Activated CD4-positive, alpha-beta T cell treated with anti-CD3 and anti-CD28 coated beads for 36 hours (primary cell): ENCODE results near the gene RPL35. TPM values are rescaled to one million over a fixed set of nuclear protein-coding genes. Genes with fewer than 3 reads are reported as not detected.

Source experiments
- ATAC-seq: fragments of 200-7000 bp; cut with Tn5 transposase; one replicate; pipeline ENCODE4 v1.10.0; 2021; ENCODE audit warnings: mild to moderate bottlenecking, moderate library complexity
- CTCF ChIA-PET: fragments of 350-600 bp; sonication (Branson Sonifier 250); formaldehyde crosslinking; loops from one replicate; lab custom pipeline; 2021; ENCODE audit warnings: antibody characterized with exemption; lab: Charles Lee
- POLR2A ChIA-PET: fragments of 350-600 bp; sonication (Branson Sonifier 250); formaldehyde crosslinking; loops from one replicate; lab custom pipeline; 2021; ENCODE audit warnings: antibody characterized with exemption, inconsistent platforms; lab: Charles Lee
- DNase-seq: peaks from one replicate; pipeline ENCODE4 v3.0.0-alpha.2; 2020
- H3K27ac Mint-ChIP-seq: one replicate; pipeline ENCODE4 v1.8.0; 2021; ENCODE audit warnings: mixed read lengths
- H3K27me3 Mint-ChIP-seq: one replicate; pipeline ENCODE4 v1.8.0; 2021; ENCODE audit warnings: mixed read lengths
- H3K36me3 Mint-ChIP-seq: one replicate; pipeline ENCODE4 v1.8.0; 2021; ENCODE audit warnings: low read depth, mixed read lengths
- H3K4me1 Mint-ChIP-seq: one replicate; pipeline ENCODE4 v1.8.0; 2021; ENCODE audit warnings: mixed read lengths
- H3K4me3 Mint-ChIP-seq: one replicate; pipeline ENCODE4 v1.8.0; 2021; ENCODE audit warnings: mild to moderate bottlenecking, moderate library complexity, mixed read lengths
- H3K9me3 Mint-ChIP-seq: one replicate; pipeline ENCODE4 v1.8.0; 2021; ENCODE audit warnings: low read depth, mixed read lengths
- intact Hi-C, 2 experiments: fragments of 100-400 bp; cut with DNase I in 1 of 2; cut with micrococcal nuclease in 1 of 2; formaldehyde crosslinking; loops; one replicate each; pipeline versions ENCODE4 v1.14.2 to v1.15.1; 2022 to 2024; cut with DNase I, micrococcal nuclease
- total RNA-seq, 2 experiments: library from RNA; stranded (reverse); gene quantifications; one replicate each; pipeline ENCODE4 v1.2.3, GENCODE V29; 2021

Gene RPL35
- total RNA-seq, 2 experiments from 2014 or later = 2,227 to 2,561 TPM

DNA sequence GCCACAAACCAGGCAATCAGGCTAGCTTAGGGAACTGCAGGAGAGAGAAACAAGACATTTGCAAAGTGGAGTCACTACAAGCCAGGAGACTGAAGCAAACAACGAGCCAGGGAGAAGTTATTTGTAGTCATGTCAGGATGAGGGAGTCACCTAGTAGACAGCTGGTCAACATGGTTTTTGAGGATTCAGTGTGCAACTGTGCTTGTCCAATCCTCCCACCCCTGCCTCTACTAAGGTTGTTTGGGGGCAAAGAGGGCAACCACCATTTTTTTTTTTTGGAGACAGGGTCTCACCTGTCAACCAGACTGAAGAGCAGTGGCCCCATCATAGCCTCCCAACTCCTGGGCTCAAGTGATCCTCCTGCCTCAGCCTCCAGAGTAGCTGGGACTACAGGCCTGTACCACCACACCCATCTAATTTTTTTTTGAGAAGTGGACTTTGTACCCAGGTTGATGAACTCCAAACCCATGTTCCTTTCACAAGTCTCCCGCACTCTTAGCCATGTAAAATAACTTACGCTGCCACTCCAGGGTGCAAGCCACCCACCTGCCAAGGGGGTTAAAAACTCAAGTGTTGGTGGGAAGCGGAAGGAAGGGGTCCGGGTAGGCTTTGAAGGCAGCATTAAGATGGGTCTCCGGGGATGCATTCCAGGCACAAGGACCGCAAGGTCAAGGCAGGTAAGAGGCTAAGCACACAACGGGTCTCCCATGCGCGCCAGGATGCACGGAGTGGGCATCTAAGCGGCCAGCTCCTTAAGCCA lies 995 bp downstream of the RPL35 start:
- intact Hi-C loops = loop anchor here in 1 of 2 experiments (5.0 to 10.0 kb wide), 3 partner anchors 844 to 1947 kb away; partner anchors contain the start of genes MAPKAP1 and ZBTB43
- H3K36me3 Mint-ChIP-seq = peaks cover 47% of the 10 kb centered on the region
- H3K27me3 Mint-ChIP-seq = no peaks in the 10 kb centered on the region
- DNase-seq = no peak
- H3K4me3 Mint-ChIP-seq = peak overlapping the region; percentile 95
- no peaks in the 10 kb centered on the region for H3K9me3 Mint-ChIP-seq
- CTCF ChIA-PET = interaction anchor here (1.6 to 2.6 kb wide), 4 partner anchors 8 to 90 kb away, joined by 6 to 19 read pairs (median 7); partner anchors contain the start of genes NR6A1 and WDR38
- ATAC-seq = no peak
- POLR2A ChIA-PET = interaction anchor here (0.5 to 2.7 kb wide), 11 partner anchors 7 to 380 kb away, joined by 3 to 33 read pairs (median 3); partner anchors contain the start of genes HSPA5, NR6A1 and WDR38
- H3K4me1 Mint-ChIP-seq = peaks cover 46% of the 10 kb centered on the region
- H3K27ac Mint-ChIP-seq = peak overlapping the region; percentile 95

- Mint-ChIP-seq H3K27me3 (no peaks in the 10 kb centered on the region), H3K36me3 (peaks cover 47% of the 10 kb centered on the region), H3K9me3 (no peaks in the 10 kb centered on the region), H3K4me3 (peak overlapping the region; percentile 95), H3K4me1 (peaks cover 46% of the 10 kb centered on the region), H3K27ac (peak overlapping the region; percentile 95)
- intact Hi-C loops = loop anchor here in 1 of 2 experiments (5.0 to 10.0 kb wide), 3 partner anchors 845 to 1947 kb away; partner anchors contain the start of genes MAPKAP1 and ZBTB43
- CTCF ChIA-PET = interaction anchor here (1.6 kb wide), 1 partner anchor 86 kb away, joined by 6 read pairs; no protein-coding TSS in a partner anchor
- POLR2A ChIA-PET = interaction anchor here (0.5 to 2.7 kb wide), 4 partner anchors 10 to 369 kb away, joined by 3 to 33 read pairs (median 4); partner anchors contain the start of gene NR6A1
- no peak for DNase-seq
- ATAC-seq = no peak
Measured at GRCh38 chr9:124859803-124860581, 1.8 kb downstream of the RPL35 start.

DNA sequence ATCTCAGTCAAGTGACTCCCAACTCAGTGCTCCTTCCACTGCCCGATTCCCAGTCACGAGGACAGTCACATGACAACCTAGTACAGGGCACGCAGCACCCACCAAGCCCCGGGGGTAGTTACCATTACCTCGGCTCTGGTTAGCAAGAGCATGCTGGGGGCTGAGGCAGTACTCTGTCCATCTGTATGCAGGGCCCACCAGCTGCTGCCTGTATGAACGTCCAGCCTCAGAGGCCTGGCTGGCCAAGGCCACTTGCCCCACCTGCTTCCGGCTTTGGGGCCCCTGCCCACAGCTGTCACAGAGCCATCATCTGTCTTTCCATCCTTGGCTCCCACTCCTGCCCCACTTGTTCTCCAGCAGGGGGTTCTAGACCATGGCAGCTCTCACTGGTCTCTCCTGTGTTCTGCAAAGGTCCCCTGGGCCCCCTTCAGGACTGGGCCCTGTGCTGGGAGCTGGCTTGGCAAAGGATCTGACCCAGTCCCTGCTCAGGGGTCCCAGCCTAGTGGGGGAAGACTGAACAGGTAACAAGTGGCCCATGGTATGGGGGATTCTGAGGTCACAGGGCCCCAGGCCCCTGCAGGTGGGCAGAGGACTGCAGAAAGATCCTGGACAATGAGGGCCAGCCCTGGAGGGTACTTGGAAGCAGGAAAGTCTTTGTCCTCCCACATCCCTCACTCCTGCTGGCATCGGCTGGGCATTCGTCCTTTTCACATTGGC lies 3.3 kb downstream of the RPL35 start:
- H3K9me3 Mint-ChIP-seq = no peaks in the 10 kb centered on the region
- CTCF ChIA-PET = interaction anchor here (0.9 kb wide), 1 partner anchor 83 kb away, joined by 7 read pairs; no protein-coding TSS in a partner anchor

DNA sequence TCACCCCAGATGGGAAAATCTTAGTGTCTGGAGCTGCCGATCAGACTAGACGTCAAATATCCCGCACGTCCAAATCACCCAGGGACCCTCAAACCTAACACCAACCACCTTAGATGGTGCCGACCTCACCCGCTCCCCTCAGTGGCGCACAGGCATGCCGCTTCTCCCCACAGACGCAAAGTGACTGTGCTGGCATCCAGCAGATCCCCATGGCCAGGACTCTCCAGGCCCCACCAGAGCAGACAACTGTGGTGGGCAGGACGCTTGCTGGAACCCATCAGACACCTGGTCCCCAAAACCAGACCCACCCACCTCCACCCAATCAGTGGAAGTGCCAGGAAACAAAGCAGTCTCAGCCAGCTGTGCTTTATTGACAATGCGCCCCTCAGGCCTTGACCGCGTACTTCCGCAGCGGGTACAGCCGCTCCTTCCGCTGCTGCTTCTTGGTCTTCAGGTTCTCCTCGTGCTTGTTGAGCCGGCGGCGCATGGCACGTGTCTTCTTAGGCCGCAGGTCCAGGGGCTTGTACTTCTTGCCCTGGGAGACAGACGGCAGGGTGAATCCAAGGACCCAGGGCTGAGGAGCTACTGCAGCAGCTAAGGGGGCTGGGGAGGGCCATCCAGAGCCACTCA lies 4.1 kb downstream of the RPL35 start:
- Mint-ChIP-seq H3K4me1 (peaks cover 46% of the 10 kb centered on the region), H3K9me3 (no peaks in the 10 kb centered on the region), H3K36me3 (peaks cover 47% of the 10 kb centered on the region), H3K27ac (peak overlapping the region; percentile 25), H3K4me3 (no peak overlapping the region), H3K27me3 (no peaks in the 10 kb centered on the region)
- intact Hi-C loops = no loop called here
- CTCF ChIA-PET = interaction anchor here (8.5 kb wide), 1 partner anchor 84 kb away, joined by 260 read pairs; the partner anchor contains the start of genes NR6A1 and OLFML2A
- ATAC-seq (no peak), DNase-seq (no peak)
- POLR2A ChIA-PET = interaction anchor here (1.5 kb wide), 1 partner anchor 12 kb away, joined by 5 read pairs; no protein-coding TSS in a partner anchor

More for the DNA sequence above, 3.3 kb downstream of the RPL35 start:
- ATAC-seq (no peak), DNase-seq (no peak)
- POLR2A ChIA-PET = interaction anchor here (0.6 to 1.5 kb wide), 3 partner anchors 11 to 83 kb away, joined by 4 to 5 read pairs (median 4); partner anchors contain the start of gene GOLGA1
- Mint-ChIP-seq H3K4me3 (peak overlapping the region; percentile 95), H3K27me3 (no peaks in the 10 kb centered on the region), H3K27ac (peak overlapping the region; percentile 58), H3K4me1 (peaks cover 42% of the 10 kb centered on the region), H3K36me3 (peaks cover 47% of the 10 kb centered on the region)
- intact Hi-C loops = no loop called here

GRCh38 chr9:124855944-124856765 lies 5.6 kb downstream of the RPL35 start:
- Mint-ChIP-seq H3K36me3 (peaks cover 44% of the 10 kb centered on the region), H3K27ac (no peak overlapping the region), H3K27me3 (peaks cover 3% of the 10 kb centered on the region), H3K9me3 (no peaks in the 10 kb centered on the region), H3K4me3 (no peak overlapping the region), H3K4me1 (peaks cover 43% of the 10 kb centered on the region)
- DNase-seq (peak; percentile 56), ATAC-seq (no peak)
- ChIA-PET POLR2A (interaction anchor here (0.6 to 3.0 kb wide), 5 partner anchors 14 to 347 kb away, joined by 3 to 14 read pairs (median 5); no protein-coding TSS in a partner anchor), CTCF (interaction anchor here (0.7 to 8.5 kb wide), 6 partner anchors 16 to 385 kb away, joined by 3 to 260 read pairs (median 4); partner anchors contain the start of genes HSPA5, NR6A1 and OLFML2A)
- intact Hi-C loops = no loop called here

DNA sequence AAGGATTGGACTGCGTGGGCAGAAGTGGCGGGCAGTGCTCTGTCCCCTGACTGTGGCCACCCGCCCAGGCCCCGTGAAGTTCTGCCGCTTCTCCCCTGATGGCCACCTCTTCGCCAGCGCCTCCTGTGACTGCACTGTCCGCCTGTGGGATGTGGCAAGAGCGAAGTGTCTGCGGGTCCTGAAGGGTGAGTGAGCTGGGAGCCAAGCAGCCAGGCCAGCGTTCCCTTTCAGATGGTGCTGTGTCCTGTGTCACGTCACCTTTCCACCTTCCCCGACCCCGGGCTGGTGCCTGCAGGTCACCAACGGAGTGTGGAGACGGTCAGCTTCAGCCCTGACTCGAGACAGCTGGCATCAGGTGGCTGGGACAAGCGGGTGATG lies 6.2 kb downstream of the RPL35 start:
- Mint-ChIP-seq H3K27ac (no peak overlapping the region), H3K4me1 (peaks cover 42% of the 10 kb centered on the region), H3K36me3 (peaks cover 38% of the 10 kb centered on the region), H3K27me3 (peaks cover 5% of the 10 kb centered on the region), H3K9me3 (no peaks in the 10 kb centered on the region), H3K4me3 (no peak overlapping the region)
- DNase-seq (no peak), ATAC-seq (no peak)
- intact Hi-C loops = no loop called here
- CTCF ChIA-PET = interaction anchor here (0.7 to 8.5 kb wide), 6 partner anchors 16 to 144 kb away, joined by 3 to 260 read pairs (median 4); partner anchors contain the start of genes NR6A1 and OLFML2A
- POLR2A ChIA-PET = interaction anchor here (0.9 to 3.0 kb wide), 3 partner anchors 14 to 87 kb away, joined by 3 to 14 read pairs (median 8); no protein-coding TSS in a partner anchor

DNA sequence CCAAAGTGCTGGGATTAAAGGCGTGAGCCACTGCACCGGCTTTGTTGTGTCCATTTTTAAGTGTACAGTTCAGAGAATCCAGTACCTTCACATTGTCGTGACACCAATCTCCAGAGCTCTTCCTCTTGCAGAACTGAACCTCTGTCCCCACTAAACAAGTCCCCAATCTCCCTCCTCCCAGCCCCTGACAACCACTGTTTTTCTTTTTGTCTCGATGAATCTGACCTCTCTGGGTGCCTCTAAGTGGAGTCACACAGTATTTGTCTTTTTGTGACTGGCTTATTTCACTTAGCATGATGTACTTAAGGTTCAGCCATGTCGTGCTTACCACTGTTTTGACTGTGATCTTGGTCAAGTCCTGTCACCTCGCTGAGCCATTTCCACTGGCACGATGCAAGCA lies 6.9 kb downstream of the RPL35 start:
- Mint-ChIP-seq H3K4me3 (no peak overlapping the region), H3K4me1 (peaks cover 35% of the 10 kb centered on the region), H3K27ac (peak overlapping the region; percentile 3), H3K36me3 (peaks cover 30% of the 10 kb centered on the region), H3K9me3 (no peaks in the 10 kb centered on the region), H3K27me3 (peaks cover 8% of the 10 kb centered on the region)
- no peak for DNase-seq
- CTCF ChIA-PET = interaction anchor here (0.7 to 8.5 kb wide), 6 partner anchors 15 to 144 kb away, joined by 3 to 260 read pairs (median 4); partner anchors contain the start of genes NR6A1 and OLFML2A
- intact Hi-C loops = loop anchor here in 1 of 2 experiments (5.0 kb wide), 1 partner anchor 238 kb away; no protein-coding TSS in a partner anchor
- no peak for ATAC-seq
- POLR2A ChIA-PET = interaction anchor here (0.6 to 3.0 kb wide), 2 partner anchors 15 to 46 kb away, joined by 3 to 14 read pairs; no protein-coding TSS in a partner anchor

DNA sequence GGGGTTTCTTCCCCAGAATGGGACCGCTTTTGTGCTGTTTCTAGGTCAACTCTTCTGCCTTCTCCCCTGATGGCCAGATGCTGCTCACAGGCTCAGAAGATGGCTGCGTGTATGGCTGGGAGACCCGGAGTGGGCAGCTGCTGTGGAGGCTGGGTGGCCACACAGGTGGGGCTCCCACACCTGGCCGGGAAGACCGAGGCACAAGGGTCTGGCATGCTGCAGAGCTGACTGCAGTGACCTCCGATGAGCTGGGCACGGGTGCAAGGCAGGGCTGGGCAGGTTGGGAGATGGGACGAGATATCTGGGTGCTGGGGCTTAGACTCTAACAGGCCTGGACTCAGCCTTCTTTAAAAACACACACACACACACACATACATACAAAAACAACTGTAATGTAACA lies 7.6 kb downstream of the RPL35 start:
- Mint-ChIP-seq H3K4me3 (no peak overlapping the region), H3K9me3 (no peaks in the 10 kb centered on the region), H3K4me1 (peaks cover 28% of the 10 kb centered on the region), H3K27me3 (peaks cover 8% of the 10 kb centered on the region), H3K27ac (no peak overlapping the region), H3K36me3 (peaks cover 24% of the 10 kb centered on the region)
- intact Hi-C loops = loop anchor here in 1 of 2 experiments (5.0 kb wide), 1 partner anchor 237 kb away; no protein-coding TSS in a partner anchor
- POLR2A ChIA-PET = interaction anchor here (1.1 to 3.0 kb wide), 3 partner anchors 7 to 23 kb away, joined by 3 to 14 read pairs (median 3); no protein-coding TSS in a partner anchor
- ATAC-seq (no peak), DNase-seq (no peak)
- CTCF ChIA-PET = interaction anchor here (0.6 to 8.5 kb wide), 26 partner anchors 8 to 523 kb away, joined by 3 to 260 read pairs (median 4); partner anchors contain the start of genes ARPC5L, NR6A1, OLFML2A and RPL35
